ENCODE data around the gene ZNF106.

- no peak for TF ChIP-seq CTCF (IDR thresholded peaks at IDR 0.05)
- no peak for TF ChIP-seq EP300 (IDR thresholded peaks at IDR 0.05)
- TF ChIP-seq POLR2A (IDR thresholded peaks at IDR 0.05) = no peak
- TF ChIP-seq POLR2AphosphoS5 (IDR thresholded peaks at IDR 0.05) = no peak
Measured at GRCh38 chr15:42364529-42364928, 126.4 kb downstream of the ZNF106 start.

Data from sigmoid colon (tissue), 4 donors.